GM18526 (cell line): Measurements from ENCODE around the gene ZNF236.

ENCODE experiments used
- POLR2A ChIP-seq: IDR thresholded peaks from 3 replicates; pipeline ENCODE4 v1.6.1; 2011; ENCODE audit not compliant: insufficient read length; ENCODE audit errors: extremely low read depth

The ZNF236 gene

GRCh38 chr18:76844144-76844543 lies 21.8 kb downstream of the ZNF236 start:
- no peak for TF ChIP-seq POLR2A

- TF ChIP-seq POLR2A = no peak
These were observed 22.6 kb downstream of the ZNF236 start for GRCh38 chr18:76844742-76845477.

GRCh38 chr18:76846217-76846616 lies 23.9 kb downstream of the ZNF236 start:
- TF ChIP-seq POLR2A = no peak

GRCh38 chr18:76847916-76848315 lies 25.6 kb downstream of the ZNF236 start:
- TF ChIP-seq POLR2A = no peak

- TF ChIP-seq POLR2A = no peak
These were observed 27.8 kb downstream of the ZNF236 start for GRCh38 chr18:76850112-76850511.

GRCh38 chr18:76855594-76855993 lies 33.2 kb downstream of the ZNF236 start:
- no peak for TF ChIP-seq POLR2A

- TF ChIP-seq POLR2A = no peak
These were observed 35.1 kb downstream of the ZNF236 start for GRCh38 chr18:76857476-76857875.

- no peak for TF ChIP-seq POLR2A
These were observed 37.4 kb downstream of the ZNF236 start for GRCh38 chr18:76859474-76860339.

- no peak for TF ChIP-seq POLR2A
These were observed 38.1 kb downstream of the ZNF236 start for GRCh38 chr18:76860411-76860810.

- TF ChIP-seq POLR2A = no peak
These were observed 44.3 kb downstream of the ZNF236 start for GRCh38 chr18:76866666-76867065.

- no peak for TF ChIP-seq POLR2A
These were observed 51.0 kb downstream of the ZNF236 start for GRCh38 chr18:76873311-76873710.

GRCh38 chr18:76873713-76874112 lies 51.4 kb downstream of the ZNF236 start:
- no peak for TF ChIP-seq POLR2A

- no peak for TF ChIP-seq POLR2A
These were observed 52.5 kb downstream of the ZNF236 start for GRCh38 chr18:76874642-76875389.

GRCh38 chr18:76875390-76876325 lies 53.3 kb downstream of the ZNF236 start:
- TF ChIP-seq POLR2A = no peak
